K562 treated with DMSO at 1 percent for 48 hours (cell line): ENCODE results near the gene EDDM3A. TPM values are rescaled to one million over a fixed set of nuclear protein-coding genes. Genes with fewer than 3 reads are reported as not detected.

ENCODE experiments used
- total RNA-seq: library from RNA; unstranded; fragments of 300-600 nt; gene quantifications from 2 replicates; pipeline ENCODE4 v1.2.3, GENCODE V29; 2022; ENCODE audit warnings: low replicate concordance; ENCODE audit errors: extremely low read depth

Gene EDDM3A
- not detected in 2 replicates for total RNA-seq

GRCh38 chr14:20745571-20746358, at the start of gene EDDM3A:
Gene EDDM3A (plus strand): TSS chr14:20745887. CDS start chr14:20747581, 1,694 bp downstream.

Other genes with a start within 250 kb of the EDDM3A start
- not detected in 2 replicates for gene RNASE10, start 240.3 kb upstream of the EDDM3A start, total RNA-seq
- not detected in 2 replicates for gene RNASE9, start 184.8 kb upstream of the EDDM3A start, total RNA-seq
- not detected in 2 replicates for gene RNASE11, start 157.9 kb upstream of the EDDM3A start, total RNA-seq
- not detected in 2 replicates for gene RNASE12, start 154.5 kb upstream of the EDDM3A start, total RNA-seq
- not detected in 2 replicates for gene OR6S1, start 104.2 kb upstream of the EDDM3A start, total RNA-seq
- not detected in 2 replicates for gene RNASE4, start 61.3 kb upstream of the EDDM3A start, total RNA-seq
- gene ANG, start 57.1 kb upstream of the EDDM3A start, total RNA-seq: not detected in 2 replicates
- gene EDDM3B, start 22.5 kb downstream of the EDDM3A start, total RNA-seq: not detected in 2 replicates
- not detected in 2 replicates for gene RNASE6, start 35.4 kb downstream of the EDDM3A start, total RNA-seq
- not detected in 2 replicates for gene RNASE1, start 57.0 kb downstream of the EDDM3A start, total RNA-seq
- gene RNASE3, start 145.5 kb downstream of the EDDM3A start, total RNA-seq: not detected in 2 replicates
- gene RNASE2, start 209.6 kb downstream of the EDDM3A start, total RNA-seq: not detected in 2 replicates
- gene METTL17, start 244.1 kb downstream of the EDDM3A start, total RNA-seq: not detected in 2 replicates